ENCODE data around the gene SCAPER.
A peak's percentile ranks its signal among the peaks of the same experiment; 100 is the strongest.

SCAPER gene

GRCh38 chr15:76401285-76401684 lies 503.9 kb downstream of the SCAPER start:
- Mint-ChIP-seq H3K9me3 (peaks cover 10% of the 10 kb centered on the region), H3K27me3 (ENCODE audit: low read depth, poor library complexity) (no peaks in the 10 kb centered on the region), H3K4me1 (peaks cover 27% of the 10 kb centered on the region), H3K36me3 (ENCODE audit: low read depth) (peaks cover 20% of the 10 kb centered on the region), H3K4me3 (no peak overlapping the region), H3K27ac (peak overlapping the region; percentile 4)
- DNase-seq = no peak
- TF ChIP-seq CTCF (IDR thresholded peaks at IDR 0.05) = no peak

GRCh38 chr15:76398317-76399104 lies 506.6 kb downstream of the SCAPER start:
- Mint-ChIP-seq H3K27me3 (ENCODE audit: low read depth, poor library complexity) (no peaks in the 10 kb centered on the region), H3K4me1 (peaks cover 27% of the 10 kb centered on the region), H3K4me3 (no peak overlapping the region), H3K9me3 (peaks cover 16% of the 10 kb centered on the region), H3K36me3 (ENCODE audit: low read depth) (peaks cover 16% of the 10 kb centered on the region), H3K27ac (no peak overlapping the region)
- no peak for DNase-seq
- no peak for TF ChIP-seq CTCF (IDR thresholded peaks at IDR 0.05)

GRCh38 chr15:76393614-76394013 lies 511.5 kb downstream of the SCAPER start:
- Mint-ChIP-seq H3K36me3 (ENCODE audit: low read depth) (peaks cover 19% of the 10 kb centered on the region), H3K27ac (no peak overlapping the region), H3K4me3 (no peak overlapping the region), H3K4me1 (no peaks in the 10 kb centered on the region), H3K27me3 (ENCODE audit: low read depth, poor library complexity) (no peaks in the 10 kb centered on the region), H3K9me3 (peaks cover 16% of the 10 kb centered on the region)
- TF ChIP-seq CTCF (IDR thresholded peaks at IDR 0.05) = no peak
- DNase-seq = no peak

- Mint-ChIP-seq H3K4me3 (no peak overlapping the region), H3K36me3 (ENCODE audit: low read depth) (peaks cover 13% of the 10 kb centered on the region), H3K9me3 (peaks cover 10% of the 10 kb centered on the region), H3K27ac (no peak overlapping the region), H3K27me3 (ENCODE audit: low read depth, poor library complexity) (no peaks in the 10 kb centered on the region), H3K4me1 (no peaks in the 10 kb centered on the region)
- no peak for DNase-seq
- TF ChIP-seq CTCF (IDR thresholded peaks at IDR 0.05) = no peak
These were observed 513.3 kb downstream of the SCAPER start for GRCh38 chr15:76391847-76392246.

GRCh38 chr15:76391309-76391708 lies 513.8 kb downstream of the SCAPER start:
- Mint-ChIP-seq H3K27ac (no peak overlapping the region), H3K4me1 (no peaks in the 10 kb centered on the region), H3K27me3 (ENCODE audit: low read depth, poor library complexity) (no peaks in the 10 kb centered on the region), H3K9me3 (peaks cover 6% of the 10 kb centered on the region), H3K4me3 (no peak overlapping the region), H3K36me3 (ENCODE audit: low read depth) (peaks cover 9% of the 10 kb centered on the region)
- no peak for TF ChIP-seq CTCF (IDR thresholded peaks at IDR 0.05)
- no peak for DNase-seq

GRCh38 chr15:76390571-76390970 lies 514.6 kb downstream of the SCAPER start:
- H3K4me1 Mint-ChIP-seq = no peaks in the 10 kb centered on the region
- H3K27ac Mint-ChIP-seq = no peak overlapping the region
- no peaks in the 10 kb centered on the region for H3K9me3 Mint-ChIP-seq
- H3K4me3 Mint-ChIP-seq = no peak overlapping the region
- peaks cover 5% of the 10 kb centered on the region for H3K36me3 Mint-ChIP-seq (ENCODE audit: low read depth)
- no peaks in the 10 kb centered on the region for H3K27me3 Mint-ChIP-seq (ENCODE audit: low read depth, poor library complexity)
- TF ChIP-seq CTCF (IDR thresholded peaks at IDR 0.05) = no peak
- DNase-seq = no peak
